Mucosa of rectum (tissue), 2 donors: ENCODE data around the gene HORMAD2.
"Not testable (repeated sequence)": the region's sequence is repeated elsewhere in the genome, so short reads cannot be mapped to it uniquely, and the experiment has no call there.

ENCODE experiments used
- H3K27ac ChIP-seq, 2 donors: one replicate each; pipeline ENCODE4 v1.7.0; 2013; ENCODE audit warnings: inconsistent platforms in 2 of 2, low read depth in 2 of 2, low read length in 2 of 2
- H3K27me3 ChIP-seq, 2 donors: one replicate each; pipeline ENCODE4 v1.7.0; 2013; ENCODE audit warnings: low read length in 2 of 2; ENCODE audit not compliant: control insufficient read depth in 2 of 2, insufficient read depth in 2 of 2
- H3K36me3 ChIP-seq, 2 donors: one replicate each; pipeline ENCODE4 v1.7.0; 2013; ENCODE audit warnings: low read length in 2 of 2; ENCODE audit not compliant: control insufficient read depth in 2 of 2, insufficient read depth in 2 of 2
- H3K4me1 ChIP-seq, 2 donors: one replicate each; pipeline ENCODE4 v1.7.0; 2013; ENCODE audit warnings: low read length in 2 of 2, mild to moderate bottlenecking in 1 of 2; ENCODE audit not compliant: control insufficient read depth in 2 of 2, insufficient read depth in 2 of 2
- H3K4me3 ChIP-seq, 2 donors: one replicate each; pipeline ENCODE4 v1.7.0; 2013; ENCODE audit warnings: low read length in 2 of 2
- H3K9ac ChIP-seq, 2 donors: one replicate each; pipeline ENCODE4 v1.7.0; 2013; ENCODE audit warnings: low read length in 2 of 2, low read depth in 1 of 2, mild to moderate bottlenecking in 1 of 2
- H3K9me3 ChIP-seq, 2 donors: one replicate each; pipeline ENCODE4 v1.7.0; 2013; ENCODE audit warnings: low read length in 2 of 2; ENCODE audit not compliant: control insufficient read depth in 2 of 2
- donor health status: healthy.
- donor health status: Normal muscosa, but diverticular disease.

Gene HORMAD2

DNA sequence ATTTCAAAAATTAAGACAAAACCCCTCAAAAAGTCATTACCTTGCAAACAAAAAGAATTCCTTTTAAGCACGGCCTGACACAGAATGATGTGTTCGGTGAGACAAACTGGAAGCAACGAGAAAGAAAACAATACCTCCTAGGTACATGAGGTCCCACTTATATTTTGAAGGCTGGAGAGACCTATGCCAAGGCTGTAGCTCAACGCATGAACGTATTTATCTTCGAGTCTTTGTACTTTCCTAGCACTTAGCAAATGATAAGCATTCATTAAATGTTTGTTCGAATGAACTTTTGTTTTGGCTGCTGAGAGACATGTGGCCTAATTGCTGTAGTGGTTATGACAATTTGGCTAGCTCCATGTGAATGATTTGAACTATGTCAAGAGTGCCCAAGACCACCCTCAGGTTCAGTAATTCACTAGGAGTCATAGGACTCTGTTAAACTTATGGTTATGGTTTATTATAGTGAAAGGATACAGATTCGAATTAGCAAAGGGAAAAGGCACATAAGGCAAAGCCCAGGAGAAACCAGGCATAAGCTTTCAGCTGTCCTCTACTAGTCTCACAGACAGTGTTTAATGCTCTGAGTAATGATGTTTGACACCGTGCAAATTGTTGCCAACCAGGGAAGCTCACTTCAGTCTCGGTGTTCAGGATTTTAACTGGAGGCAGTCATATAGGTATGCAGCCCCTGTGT, 26.0 kb upstream of the HORMAD2 start:
- no peaks in the 10 kb centered on the region for H3K9me3 ChIP-seq
- H3K36me3 ChIP-seq, result no peaks in the 10 kb centered on the region
- no peaks in the 10 kb centered on the region for H3K27me3 ChIP-seq
- no peak overlapping the region for H3K27ac ChIP-seq
- no peak overlapping the region for H3K9ac ChIP-seq
- H3K4me3 ChIP-seq, result no peak overlapping the region
- H3K4me1 ChIP-seq, result no peaks in the 10 kb centered on the region

GRCh38 chr22:30054764-30055069, 25.5 kb upstream of the HORMAD2 start:
- Histone ChIP-seq H3K9me3 (no peaks in the 10 kb centered on the region), H3K27me3 (no peaks in the 10 kb centered on the region), H3K36me3 (no peaks in the 10 kb centered on the region), H3K4me3 (no peak overlapping the region), H3K4me1 (no peaks in the 10 kb centered on the region), H3K9ac (no peak overlapping the region), H3K27ac (no peak overlapping the region)

- no peaks in the 10 kb centered on the region for H3K27me3 ChIP-seq
- no peaks in the 10 kb centered on the region for H3K9me3 ChIP-seq
- peaks cover 4 to 7% of the 10 kb centered on the region in 2 donors for H3K4me1 ChIP-seq
- H3K4me3 ChIP-seq, result no peak overlapping the region
- H3K36me3 ChIP-seq, result no peaks in the 10 kb centered on the region
- no peak overlapping the region for H3K27ac ChIP-seq
- H3K9ac ChIP-seq, result no peak overlapping the region
These were observed 24.2 kb upstream of the HORMAD2 start for GRCh38 chr22:30056015-30056414.

DNA sequence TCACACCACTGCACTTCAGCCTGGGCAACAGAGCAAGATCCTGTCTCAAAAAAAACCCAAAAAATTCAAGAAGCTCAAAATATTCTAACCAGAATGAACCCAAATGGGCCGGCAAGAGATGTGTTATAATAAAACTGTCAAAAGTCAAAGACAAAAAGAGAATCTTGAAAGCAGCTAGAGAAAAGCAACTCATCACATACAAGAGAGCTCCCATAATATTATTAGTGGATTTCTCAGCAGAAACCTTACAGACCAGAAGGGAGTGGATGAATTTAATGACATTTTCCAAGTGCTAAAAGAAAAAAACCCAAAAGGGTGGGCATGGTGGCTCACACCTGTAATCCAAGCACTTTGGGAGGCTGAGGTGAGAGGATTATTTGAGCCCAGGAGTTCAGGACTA, 22.9 kb upstream of the HORMAD2 start:
- Histone ChIP-seq H3K27ac (no peak overlapping the region), H3K9ac (no peak overlapping the region), H3K27me3 (no peaks in the 10 kb centered on the region), H3K36me3 (no peaks in the 10 kb centered on the region), H3K9me3 (no peaks in the 10 kb centered on the region), H3K4me1 (peaks cover 9 to 20% of the 10 kb centered on the region in 2 donors), H3K4me3 (no peak overlapping the region)

- not testable (repeated sequence) for H3K9me3 ChIP-seq, H3K27ac ChIP-seq, H3K27me3 ChIP-seq, H3K4me3 ChIP-seq, H3K36me3 ChIP-seq, H3K9ac ChIP-seq
- H3K4me1 ChIP-seq, result peaks cover 9 to 26% of the 10 kb centered on the region in 2 donors
These were observed 20.8 kb upstream of the HORMAD2 start for GRCh38 chr22:30059346-30060020.

- H3K4me1 ChIP-seq, result peaks cover 9 to 26% of the 10 kb centered on the region in 2 donors
- H3K36me3 ChIP-seq, H3K9ac ChIP-seq, H3K9me3 ChIP-seq, H3K4me3 ChIP-seq, H3K27me3 ChIP-seq: not testable (repeated sequence)
- peak overlapping the region; percentile 83 to 89 for H3K27ac ChIP-seq
These were observed 19.2 kb upstream of the HORMAD2 start for GRCh38 chr22:30061094-30061493.

DNA sequence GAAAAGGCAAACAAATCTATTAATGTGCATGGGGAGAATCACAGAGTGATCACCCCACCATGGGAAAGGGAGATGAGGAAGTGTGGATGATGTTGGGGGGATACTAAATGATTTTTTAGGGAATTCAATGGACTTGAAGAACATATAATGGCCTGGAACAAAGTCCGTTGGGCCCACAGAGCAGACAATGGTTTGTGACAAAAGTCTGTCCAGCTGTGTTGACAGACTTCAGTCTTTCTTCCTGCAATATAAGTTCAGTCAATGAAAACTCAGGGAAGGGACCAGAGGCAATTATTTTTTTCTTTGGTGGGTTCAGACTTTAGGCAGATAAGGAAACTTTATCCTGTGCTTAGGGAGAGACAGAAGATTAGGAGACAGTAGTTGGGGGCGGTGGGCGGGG, 18.0 kb upstream of the HORMAD2 start:
- Histone ChIP-seq H3K27me3 (no peaks in the 10 kb centered on the region), H3K27ac (peak overlapping the region; percentile 83 to 89), H3K9me3 (peaks cover 0 to 2% of the 10 kb centered on the region in 2 donors), H3K4me1 (peaks cover 9 to 26% of the 10 kb centered on the region in 2 donors), H3K36me3 (no peaks in the 10 kb centered on the region), H3K9ac (peak overlapping the region in 1 of 2 donors; percentile 49), H3K4me3 (no peak overlapping the region)

DNA sequence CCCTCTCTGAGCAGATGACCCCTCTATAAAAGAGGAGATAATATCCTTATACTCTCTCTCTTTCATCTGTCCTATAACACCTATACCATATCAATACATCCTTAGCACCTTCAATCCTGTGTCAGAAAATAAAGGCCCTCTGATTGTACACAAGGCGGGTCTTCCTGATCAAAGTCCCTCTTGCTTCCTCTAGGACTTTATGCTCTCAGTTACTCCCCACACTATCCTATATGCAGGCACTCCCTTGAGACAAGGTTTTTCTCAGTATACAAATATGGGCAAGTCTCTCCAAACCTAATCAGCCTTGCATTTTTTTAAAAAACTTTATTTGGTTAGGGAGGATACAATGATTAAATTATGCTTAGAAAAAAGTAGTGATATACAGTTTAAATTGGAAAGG, 17.3 kb upstream of the HORMAD2 start:
- H3K27ac ChIP-seq, result peak overlapping the region; percentile 83 to 89
- peaks cover 0 to 2% of the 10 kb centered on the region in 2 donors for H3K9me3 ChIP-seq
- peaks cover 9 to 26% of the 10 kb centered on the region in 2 donors for H3K4me1 ChIP-seq
- H3K27me3 ChIP-seq, result no peaks in the 10 kb centered on the region
- no peaks in the 10 kb centered on the region for H3K36me3 ChIP-seq
- no peak overlapping the region for H3K4me3 ChIP-seq
- peak overlapping the region; percentile 14 to 49 for H3K9ac ChIP-seq

DNA sequence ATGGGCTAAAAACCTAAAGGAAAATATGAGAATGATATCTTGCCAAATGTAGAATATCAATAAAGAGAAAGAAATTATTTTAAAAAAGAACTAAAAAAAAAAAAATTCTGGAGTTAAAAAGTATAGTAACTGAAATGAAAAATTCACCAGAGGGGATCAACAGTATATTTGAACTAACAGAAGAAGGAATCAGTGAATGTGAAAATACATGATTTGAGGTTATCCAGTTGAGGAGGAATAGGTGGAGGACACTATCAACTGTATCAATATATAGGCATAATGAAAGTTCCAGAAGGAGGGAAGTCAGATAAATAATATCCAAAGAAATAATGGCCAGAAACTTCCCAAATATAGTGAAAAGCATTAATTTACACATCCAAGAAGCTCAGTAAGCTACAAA, 16.1 kb upstream of the HORMAD2 start:
- H3K9me3 ChIP-seq, result peaks cover 0 to 2% of the 10 kb centered on the region in 2 donors
- no peak overlapping the region for H3K4me3 ChIP-seq
- no peak overlapping the region for H3K27ac ChIP-seq
- H3K27me3 ChIP-seq, result no peaks in the 10 kb centered on the region
- no peaks in the 10 kb centered on the region for H3K36me3 ChIP-seq
- peaks cover 9 to 26% of the 10 kb centered on the region in 2 donors for H3K4me1 ChIP-seq
- no peak overlapping the region for H3K9ac ChIP-seq

- no peak overlapping the region for H3K9ac ChIP-seq
- H3K27me3 ChIP-seq, result peaks cover 0 to 2% of the 10 kb centered on the region in 2 donors
- H3K4me3 ChIP-seq, result no peak overlapping the region
- no peaks in the 10 kb centered on the region for H3K9me3 ChIP-seq
- no peak overlapping the region for H3K27ac ChIP-seq
- H3K36me3 ChIP-seq, result no peaks in the 10 kb centered on the region
- H3K4me1 ChIP-seq, result no peaks in the 10 kb centered on the region
These were observed 6.5 kb upstream of the HORMAD2 start for GRCh38 chr22:30073743-30074142.
